Activated CD4-positive, alpha-beta T cell treated with anti-CD3 and anti-CD28 coated beads, Interleukin-2, amount 50 U/mL, for 1 hour (primary cell): Measurements from ENCODE around the gene BIVM.
A peak's percentile ranks its signal among the peaks of the same experiment; 100 is the strongest.

Source experiments
- DNase-seq: peaks from one replicate; pipeline ENCODE4 v3.0.0-alpha.2; 2020

BIVM gene

GRCh38 chr13:102792396-102792795 lies 6.5 kb upstream of the BIVM start:
- no peak for DNase-seq

GRCh38 chr13:102793611-102794355 lies 5.1 kb upstream of the BIVM start:
- no peak for DNase-seq

- no peak for DNase-seq
These were observed 666 bp downstream of the BIVM start for GRCh38 chr13:102799426-102800144.

- DNase-seq, result peak; percentile 81
These were observed 1.5 kb downstream of the BIVM start for GRCh38 chr13:102800145-102801041.

GRCh38 chr13:102805680-102806079 lies 6.8 kb downstream of the BIVM start:
- DNase-seq, result no peak

GRCh38 chr13:102807699-102808098 lies 8.8 kb downstream of the BIVM start:
- DNase-seq, result no peak

GRCh38 chr13:102812611-102813287 lies 13.8 kb downstream of the BIVM start:
- no peak for DNase-seq

- no peak for DNase-seq
These were observed 15.2 kb downstream of the BIVM start for GRCh38 chr13:102814025-102814607.

GRCh38 chr13:102814793-102815192 lies 15.9 kb downstream of the BIVM start:
- DNase-seq, result no peak

GRCh38 chr13:102815788-102816187 lies 16.9 kb downstream of the BIVM start:
- DNase-seq, result no peak

GRCh38 chr13:102816708-102817107 lies 17.8 kb downstream of the BIVM start:
- no peak for DNase-seq

GRCh38 chr13:102817241-102817640 lies 18.3 kb downstream of the BIVM start:
- no peak for DNase-seq

- DNase-seq, result no peak
These were observed 19.0 kb downstream of the BIVM start for GRCh38 chr13:102817907-102818306.

- DNase-seq, result no peak
These were observed 26.5 kb downstream of the BIVM start for GRCh38 chr13:102825400-102825799.

GRCh38 chr13:102825921-102826706 lies 27.2 kb downstream of the BIVM start:
- DNase-seq, result no peak

GRCh38 chr13:102830646-102831045 lies 31.7 kb downstream of the BIVM start:
- DNase-seq, result no peak

GRCh38 chr13:102836471-102836870 lies 37.6 kb downstream of the BIVM start:
- no peak for DNase-seq

- no peak for DNase-seq
These were observed 39.4 kb downstream of the BIVM start for GRCh38 chr13:102838273-102838672.

- no peak for DNase-seq
These were observed 40.1 kb downstream of the BIVM start for GRCh38 chr13:102838982-102839381.

GRCh38 chr13:102839462-102839861 lies 40.5 kb downstream of the BIVM start:
- DNase-seq, result no peak

GRCh38 chr13:102845289-102845629 lies 46.3 kb downstream of the BIVM start:
- DNase-seq, result no peak
